Thymus (tissue), 2 donors: ENCODE data around the gene SEPTIN1. TPM values are rescaled to one million over a fixed set of nuclear protein-coding genes. Genes with fewer than 3 reads are reported as not detected.

ENCODE experiments used
- polyA plus RNA-seq: library from polyadenylated mRNA; stranded (reverse); fragments of 200-250 nt; gene quantifications from one replicate; pipeline ENCODE4 v1.2.3, GENCODE V29; 2013
- total RNA-seq: library from RNA; stranded (reverse); fragments of 120-200 nt; gene quantifications from one replicate; pipeline ENCODE4 v1.2.4, GENCODE V29; 2013
- donor health status: healthy.

Gene SEPTIN1
- total and polyA plus RNA-seq, 2 donors: 173 to 337 TPM

Other genes starting within 250 kb of the SEPTIN1 start
- 312 TPM for gene CORO1A, start 199.0 kb downstream of the SEPTIN1 start, total RNA-seq
- gene CORO1A, start 199.0 kb downstream of the SEPTIN1 start, polyA plus RNA-seq: 554 TPM
- gene BOLA2B, start 188.9 kb downstream of the SEPTIN1 start, total RNA-seq: 161 TPM
- 131 TPM for gene BOLA2B, start 188.9 kb downstream of the SEPTIN1 start, polyA plus RNA-seq
- 32.6 TPM for gene SLX1A, start 188.7 kb downstream of the SEPTIN1 start, total RNA-seq
- 48.8 TPM for gene SLX1A, start 188.7 kb downstream of the SEPTIN1 start, polyA plus RNA-seq
- 10.6 TPM for gene SULT1A3, start 183.3 kb downstream of the SEPTIN1 start, total RNA-seq
- gene SULT1A3, start 183.3 kb downstream of the SEPTIN1 start, polyA plus RNA-seq: 122 TPM
- 0.66 TPM for gene NPIPB13, start 134.1 kb downstream of the SEPTIN1 start, total RNA-seq
- 10.1 TPM for gene NPIPB13, start 134.1 kb downstream of the SEPTIN1 start, polyA plus RNA-seq
- 49.5 TPM for gene CD2BP2, start 27.3 kb downstream of the SEPTIN1 start, total RNA-seq
- gene CD2BP2, start 27.3 kb downstream of the SEPTIN1 start, polyA plus RNA-seq: 48.0 TPM
- 12.1 TPM for gene TBC1D10B, start 12.1 kb downstream of the SEPTIN1 start, total RNA-seq
- 25.0 TPM for gene TBC1D10B, start 12.1 kb downstream of the SEPTIN1 start, polyA plus RNA-seq
- gene MYL11, start 7.8 kb downstream of the SEPTIN1 start, total RNA-seq: 11.7 TPM
- 12.5 TPM for gene MYL11, start 7.8 kb downstream of the SEPTIN1 start, polyA plus RNA-seq
- gene ZNF48, start 12.9 kb upstream of the SEPTIN1 start, total RNA-seq: 12.9 TPM
- gene ZNF48, start 12.9 kb upstream of the SEPTIN1 start, polyA plus RNA-seq: 5.9 TPM
- gene ZNF771, start 25.0 kb upstream of the SEPTIN1 start, total RNA-seq: 4.1 TPM
- gene ZNF771, start 25.0 kb upstream of the SEPTIN1 start, polyA plus RNA-seq: 3.7 TPM
- 27.4 TPM for gene DCTPP1, start 47.5 kb upstream of the SEPTIN1 start, total RNA-seq
- 20.6 TPM for gene DCTPP1, start 47.5 kb upstream of the SEPTIN1 start, polyA plus RNA-seq
- gene SEPHS2, start 63.3 kb upstream of the SEPTIN1 start, total RNA-seq: 15.2 TPM
- gene SEPHS2, start 63.3 kb upstream of the SEPTIN1 start, polyA plus RNA-seq: 63.9 TPM
- gene ITGAL, start 90.2 kb upstream of the SEPTIN1 start, total RNA-seq: 48.6 TPM
- gene ITGAL, start 90.2 kb upstream of the SEPTIN1 start, polyA plus RNA-seq: 51.3 TPM
- gene ZNF768, start 144.0 kb upstream of the SEPTIN1 start, total RNA-seq: 10.5 TPM
- 20.4 TPM for gene ZNF768, start 144.0 kb upstream of the SEPTIN1 start, polyA plus RNA-seq
- 7.3 TPM for gene ZNF747, start 152.3 kb upstream of the SEPTIN1 start, total RNA-seq
- gene ZNF747, start 152.3 kb upstream of the SEPTIN1 start, polyA plus RNA-seq: 9.8 TPM
- gene ZNF764, start 175.8 kb upstream of the SEPTIN1 start, total RNA-seq: 5.7 TPM
- gene ZNF764, start 175.8 kb upstream of the SEPTIN1 start, polyA plus RNA-seq: 8.3 TPM
- 17.5 TPM for gene ZNF688, start 189.2 kb upstream of the SEPTIN1 start, total RNA-seq
- 38.1 TPM for gene ZNF688, start 189.2 kb upstream of the SEPTIN1 start, polyA plus RNA-seq
- gene ZNF785, start 203.1 kb upstream of the SEPTIN1 start, total RNA-seq: 5.0 TPM
- 7.8 TPM for gene ZNF785, start 203.1 kb upstream of the SEPTIN1 start, polyA plus RNA-seq
- 7.3 TPM for gene ZNF689, start 227.8 kb upstream of the SEPTIN1 start, total RNA-seq
- gene ZNF689, start 227.8 kb upstream of the SEPTIN1 start, polyA plus RNA-seq: 4.3 TPM